Measurements from ENCODE around the gene TRPC6. TPM values are rescaled to one million over a fixed set of nuclear protein-coding genes. Genes with fewer than 3 reads are reported as not detected.

The TRPC6 gene
- under 0.01 TPM in 1 of 2 replicates, not detected in the other for total RNA-seq

DNA sequence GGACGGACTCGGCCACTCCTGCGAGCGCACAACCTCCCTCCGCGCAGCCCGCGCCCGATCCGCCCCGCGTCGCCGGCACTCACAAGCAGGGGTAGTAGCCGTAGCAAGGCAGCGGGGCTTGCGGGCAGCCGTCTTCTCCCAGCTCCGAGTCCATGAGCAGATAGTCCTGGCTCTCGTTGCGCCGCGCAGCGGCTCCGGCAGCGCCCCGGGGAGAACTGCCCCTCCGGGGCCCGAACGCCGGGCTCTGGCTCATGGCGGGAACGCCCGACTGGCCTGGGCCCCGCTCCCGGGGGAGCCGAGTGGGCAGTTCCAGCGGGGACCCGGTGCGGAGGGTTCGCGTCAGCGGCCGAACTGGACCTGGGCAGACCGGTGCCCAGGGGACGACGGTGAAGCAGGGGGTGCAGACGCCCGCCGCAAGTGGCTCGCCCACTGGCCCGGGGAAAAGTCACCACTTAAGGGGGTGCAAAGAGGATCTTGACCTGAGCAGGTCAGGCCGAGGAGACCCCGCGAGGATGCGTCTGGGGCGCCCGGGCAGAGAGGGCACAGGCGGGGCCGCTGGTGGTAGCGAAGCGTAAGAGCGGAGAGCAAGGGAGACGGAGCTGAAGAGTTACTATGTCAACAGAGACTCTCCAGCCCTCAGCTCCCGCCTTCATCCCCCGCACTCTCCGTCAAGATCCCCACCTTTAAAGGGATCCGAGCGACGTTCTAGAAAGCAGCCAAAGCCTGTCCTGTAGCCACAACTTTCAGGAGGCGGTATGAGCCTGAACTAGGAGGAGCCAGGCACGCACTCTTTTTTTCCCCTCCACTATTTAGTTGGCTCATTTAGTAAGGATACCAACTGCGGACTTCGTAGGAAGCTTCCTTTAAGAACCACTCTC, at the start of gene TRPC6:
Gene TRPC6 (minus strand): TSS at position 757 of the 878 bp plus-strand sequence. CDS start 504 bp downstream, at position 253.

All from myometrial cell (primary cell).